ENCODE results near the gene ZNF140. TPM values are rescaled to one million over a fixed set of nuclear protein-coding genes. Genes with fewer than 3 reads are reported as not detected.

Gene ZNF140
- total RNA-seq, 1 experiment from 2014 or later, result 16.0 TPM

DNA sequence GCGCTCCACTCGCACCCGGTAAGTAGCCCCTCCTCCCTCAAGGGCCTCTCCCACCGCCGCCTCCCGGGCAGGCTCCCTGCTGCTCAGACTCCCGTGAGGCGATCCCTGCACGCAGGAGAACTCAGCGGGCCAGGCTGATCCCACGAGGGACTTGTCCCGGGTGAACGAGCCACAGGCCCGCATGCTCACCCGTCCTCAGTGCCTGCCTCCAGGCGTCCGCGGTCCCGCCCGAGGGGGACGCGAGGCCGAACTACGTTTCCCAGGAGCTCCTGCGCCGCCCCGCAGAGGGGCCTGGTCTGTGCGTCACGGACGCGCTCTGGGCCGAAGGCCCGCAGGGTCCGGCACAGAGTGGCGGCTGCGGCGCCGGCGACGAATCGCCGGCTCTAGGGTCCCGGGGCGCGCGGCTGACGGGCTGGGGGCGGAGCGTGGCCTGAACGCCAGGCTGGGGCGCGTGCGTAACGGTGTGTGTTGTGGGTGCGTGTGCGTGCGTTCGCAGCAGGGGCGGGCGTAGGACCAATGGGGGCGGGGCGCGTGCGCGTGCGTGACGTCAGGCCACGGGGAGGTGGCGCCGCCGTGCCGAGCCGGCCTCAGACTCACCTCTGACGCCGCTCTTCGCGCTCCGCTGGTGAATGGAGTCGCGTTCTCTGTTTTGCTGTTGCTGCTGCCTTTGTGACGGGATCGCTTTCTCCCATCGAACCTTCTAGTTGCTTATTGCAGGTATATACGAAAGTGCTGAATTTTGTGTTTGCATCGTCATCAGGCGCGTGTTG, 49.5 kb downstream of the ZNF140 start, which contains the start of the genes ZNF10 and ZNF891:
TSS of gene ZNF10 (plus strand) at position 590 of the 770 bp plus-strand sequence. CDS start 13,866 bp downstream, outside the sequence.
TSS of gene ZNF891 (minus strand) at position 237 of the 770 bp plus-strand sequence. CDS start 8,356 bp downstream, outside the sequence.
- intact Hi-C loops (cut with micrococcal nuclease; ENCODE audit: unreplicated experiment), result loop anchor here (2.0 to 5.0 kb wide), 2 partner anchors 47 to 49 kb away; partner anchors contain the start of gene ZNF140

DNA sequence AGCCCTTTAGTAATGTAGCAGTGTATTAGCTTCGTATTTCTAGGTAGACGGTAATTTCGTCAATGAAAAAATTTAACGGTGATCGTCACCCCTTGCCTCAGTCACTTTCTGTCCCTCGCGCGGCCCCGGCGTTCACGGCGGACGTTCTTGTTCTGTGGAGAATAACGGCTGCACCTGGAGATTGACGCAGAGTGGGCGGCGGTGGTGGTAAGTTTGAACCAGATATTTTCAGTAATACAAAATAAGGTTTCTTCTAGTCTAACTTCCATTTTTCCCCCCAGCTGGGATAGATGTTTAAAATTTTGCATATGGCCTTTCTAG, 50.0 kb downstream of the ZNF140 start:
- intact Hi-C loops (cut with micrococcal nuclease; ENCODE audit: unreplicated experiment), result loop anchor here (2.0 to 5.0 kb wide), 2 partner anchors 47 to 50 kb away; partner anchors contain the start of gene ZNF140
- TF ChIP-seq, protein P1, sequence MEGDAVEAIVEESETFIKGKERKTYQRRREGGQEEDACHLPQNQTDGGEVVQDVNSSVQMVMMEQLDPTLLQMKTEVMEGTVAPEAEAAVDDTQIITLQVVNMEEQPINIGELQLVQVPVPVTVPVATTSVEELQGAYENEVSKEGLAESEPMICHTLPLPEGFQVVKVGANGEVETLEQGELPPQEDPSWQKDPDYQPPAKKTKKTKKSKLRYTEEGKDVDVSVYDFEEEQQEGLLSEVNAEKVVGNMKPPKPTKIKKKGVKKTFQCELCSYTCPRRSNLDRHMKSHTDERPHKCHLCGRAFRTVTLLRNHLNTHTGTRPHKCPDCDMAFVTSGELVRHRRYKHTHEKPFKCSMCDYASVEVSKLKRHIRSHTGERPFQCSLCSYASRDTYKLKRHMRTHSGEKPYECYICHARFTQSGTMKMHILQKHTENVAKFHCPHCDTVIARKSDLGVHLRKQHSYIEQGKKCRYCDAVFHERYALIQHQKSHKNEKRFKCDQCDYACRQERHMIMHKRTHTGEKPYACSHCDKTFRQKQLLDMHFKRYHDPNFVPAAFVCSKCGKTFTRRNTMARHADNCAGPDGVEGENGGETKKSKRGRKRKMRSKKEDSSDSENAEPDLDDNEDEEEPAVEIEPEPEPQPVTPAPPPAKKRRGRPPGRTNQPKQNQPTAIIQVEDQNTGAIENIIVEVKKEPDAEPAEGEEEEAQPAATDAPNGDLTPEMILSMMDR (IDR thresholded peaks at IDR 0.05; ENCODE audit: unreplicated experiment), result no peak
- CTCF ChIA-PET, result interaction anchor here (1.1 to 1.9 kb wide), 3 partner anchors 50 to 302 kb away, joined by 3 to 6 read pairs (median 3); partner anchors contain the start of genes GOLGA3 and ZNF268
- Mint-ChIP-seq H3K27me3 (ENCODE audit: unreplicated experiment) (no peaks in the 10 kb centered on the region), H3K27ac (ENCODE audit: unreplicated experiment) (peak overlapping the region; percentile 95), H3K4me3 (ENCODE audit: low read depth, unreplicated experiment) (peak overlapping the region; percentile 100), H3K9me3 (ENCODE audit: low read depth, unreplicated experiment) (peaks cover 22% of the 10 kb centered on the region), H3K4me1 (ENCODE audit: low read depth, unreplicated experiment) (peaks cover 8% of the 10 kb centered on the region), H3K36me3 (ENCODE audit: insufficient read depth, unreplicated experiment) (peaks cover 47% of the 10 kb centered on the region)
- no peak for DNase-seq
- TSS peak; percentile 80 for BruUV-seq (replicated peaks)

More for the DNA sequence above, 49.5 kb downstream of the ZNF140 start, which contains the start of the genes ZNF10 and ZNF891:
- BruUV-seq (replicated peaks), result no TSS peak
- peaks cover 8% of the 10 kb centered on the region for H3K4me1 Mint-ChIP-seq (ENCODE audit: low read depth, unreplicated experiment)
- TF ChIP-seq, protein P1 (IDR thresholded peaks at IDR 0.05; ENCODE audit: unreplicated experiment), result no peak
- H3K4me3 Mint-ChIP-seq (ENCODE audit: low read depth, unreplicated experiment), result peak within 1 kb of the TSS; percentile 100
- peak; percentile 100 for DNase-seq
- no peaks in the 10 kb centered on the region for H3K27me3 Mint-ChIP-seq (ENCODE audit: unreplicated experiment)
- peaks cover 47% of the 10 kb centered on the region for H3K36me3 Mint-ChIP-seq (ENCODE audit: insufficient read depth, unreplicated experiment)
- CTCF ChIA-PET, result interaction anchor here (1.1 to 1.9 kb wide), 3 partner anchors 50 to 302 kb away, joined by 3 to 6 read pairs (median 3); partner anchors contain the start of genes GOLGA3 and ZNF268
- H3K9me3 Mint-ChIP-seq (ENCODE audit: low read depth, unreplicated experiment), result peaks cover 18% of the 10 kb centered on the region
- peak within 1 kb of the TSS; percentile 95 for H3K27ac Mint-ChIP-seq (ENCODE audit: unreplicated experiment)

DNA sequence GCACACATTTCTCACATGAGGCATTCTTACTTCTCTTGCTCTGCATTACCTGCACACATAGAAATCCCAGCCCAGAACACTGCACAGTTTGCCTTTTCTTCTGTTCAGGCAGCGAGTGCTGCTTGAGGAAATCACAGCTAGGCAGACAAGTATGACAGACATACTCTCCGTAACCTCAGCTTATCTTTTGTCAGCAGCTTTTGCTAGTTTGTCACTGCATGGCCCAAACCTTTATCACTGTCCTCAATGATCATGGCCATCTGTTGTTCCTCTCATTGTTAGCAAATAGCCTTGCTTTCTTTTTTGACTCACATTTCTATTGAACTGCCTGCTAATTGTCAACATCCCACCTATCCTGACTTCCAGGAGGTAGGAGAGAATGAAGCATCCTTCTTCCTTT, 55.0 kb downstream of the ZNF140 start:
- Mint-ChIP-seq H3K27ac (ENCODE audit: unreplicated experiment) (no peak overlapping the region), H3K36me3 (ENCODE audit: insufficient read depth, unreplicated experiment) (peaks cover 21% of the 10 kb centered on the region), H3K4me3 (ENCODE audit: low read depth, unreplicated experiment) (no peak overlapping the region), H3K4me1 (ENCODE audit: low read depth, unreplicated experiment) (peaks cover 8% of the 10 kb centered on the region), H3K9me3 (ENCODE audit: low read depth, unreplicated experiment) (peaks cover 38% of the 10 kb centered on the region), H3K27me3 (ENCODE audit: unreplicated experiment) (no peaks in the 10 kb centered on the region)
- TF ChIP-seq, protein P1 (IDR thresholded peaks at IDR 0.05; ENCODE audit: unreplicated experiment), result no peak
- no TSS peak for BruUV-seq (replicated peaks)
- no peak for DNase-seq
- CTCF ChIA-PET, result no interaction called here
- intact Hi-C loops (cut with micrococcal nuclease; ENCODE audit: unreplicated experiment), result no loop called here

DNA sequence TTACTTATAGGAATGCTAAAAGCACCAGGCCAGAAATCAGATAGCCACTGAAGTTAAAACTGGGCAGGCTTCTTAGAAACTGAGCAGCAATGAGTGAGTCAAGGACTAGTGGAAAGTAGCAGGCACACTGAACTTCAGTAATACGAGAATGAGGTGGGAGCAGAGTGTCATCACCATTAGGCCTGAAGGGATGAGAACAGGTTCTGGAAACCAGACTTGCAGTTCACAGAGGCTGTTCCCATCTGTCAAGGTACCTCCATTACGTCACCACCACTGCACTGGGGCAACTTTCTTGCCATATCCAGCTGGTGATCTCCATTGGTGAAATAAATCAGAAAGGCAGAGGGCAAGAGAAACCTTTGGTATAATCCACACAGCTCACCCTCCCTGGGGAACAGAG, 65.3 kb downstream of the ZNF140 start:
- intact Hi-C loops (cut with micrococcal nuclease; ENCODE audit: unreplicated experiment), result no loop called here
- Mint-ChIP-seq H3K27me3 (ENCODE audit: unreplicated experiment) (no peaks in the 10 kb centered on the region), H3K27ac (ENCODE audit: unreplicated experiment) (no peak overlapping the region), H3K36me3 (ENCODE audit: insufficient read depth, unreplicated experiment) (peaks cover 43% of the 10 kb centered on the region), H3K4me3 (ENCODE audit: low read depth, unreplicated experiment) (no peak overlapping the region), H3K4me1 (ENCODE audit: low read depth, unreplicated experiment) (no peaks in the 10 kb centered on the region), H3K9me3 (ENCODE audit: low read depth, unreplicated experiment) (peaks cover 29% of the 10 kb centered on the region)
- no TSS peak for BruUV-seq (replicated peaks)
- TF ChIP-seq, protein P1 (IDR thresholded peaks at IDR 0.05; ENCODE audit: unreplicated experiment), result no peak
- no peak for DNase-seq
- CTCF ChIA-PET, result no interaction called here
